ENCODE measurements around the gene NOC2L. TPM values are rescaled to one million over a fixed set of nuclear protein-coding genes. Genes with fewer than 3 reads are reported as not detected.
"Not testable (repeated sequence)": the region's sequence is repeated elsewhere in the genome, so short reads cannot be mapped to it uniquely, and the experiment has no call there.

Gene NOC2L
- total RNA-seq, 1 experiment from 2014 or later = 123 TPM

DNA sequence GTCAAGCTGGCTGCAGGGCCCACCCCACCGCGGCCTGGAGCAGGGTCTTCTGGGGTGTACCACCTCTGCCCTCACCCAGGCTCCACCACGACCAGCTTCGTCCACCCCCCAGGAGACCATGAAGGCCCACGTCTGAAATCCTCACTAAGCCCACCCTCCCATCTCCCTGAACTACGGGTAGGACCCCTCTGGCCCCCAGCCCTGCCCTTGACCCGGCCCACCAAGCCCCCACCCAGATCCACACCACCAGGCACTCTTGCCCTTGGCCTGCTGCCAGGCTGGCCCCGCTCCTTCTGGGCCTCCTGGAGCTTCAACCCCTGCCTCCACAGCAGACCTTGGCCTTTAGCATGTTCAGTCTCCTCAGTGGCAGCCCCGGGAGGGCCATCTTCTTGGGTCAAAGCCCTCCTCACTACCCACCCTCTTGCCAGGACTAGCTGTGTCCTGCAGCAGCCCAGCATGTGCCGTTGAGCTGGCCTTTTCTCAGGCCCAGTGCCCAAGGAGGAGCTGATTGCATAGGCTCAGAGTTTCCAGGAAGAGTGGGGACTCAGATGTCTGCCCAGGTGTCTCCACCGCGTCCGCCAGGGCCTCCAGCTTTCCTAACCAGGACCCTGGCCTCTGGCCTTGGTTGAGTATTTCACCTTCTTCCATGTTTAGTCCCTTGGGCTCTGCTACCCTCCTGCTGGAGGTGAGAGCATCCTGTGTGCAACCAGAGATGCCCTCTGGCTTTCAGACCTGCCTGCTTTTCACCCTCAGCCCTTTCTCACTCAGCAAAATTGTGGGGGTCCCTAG is 53.1 kb downstream of the NOC2L start:
- in situ Hi-C loops (cut with HindIII; ENCODE audit: low pct_unique_long_range_greater_than_20kb, low sequenced_read_pairs) = no loop called here
- no peak for DNase-seq (ENCODE audit: low read depth, low spot score)

DNA sequence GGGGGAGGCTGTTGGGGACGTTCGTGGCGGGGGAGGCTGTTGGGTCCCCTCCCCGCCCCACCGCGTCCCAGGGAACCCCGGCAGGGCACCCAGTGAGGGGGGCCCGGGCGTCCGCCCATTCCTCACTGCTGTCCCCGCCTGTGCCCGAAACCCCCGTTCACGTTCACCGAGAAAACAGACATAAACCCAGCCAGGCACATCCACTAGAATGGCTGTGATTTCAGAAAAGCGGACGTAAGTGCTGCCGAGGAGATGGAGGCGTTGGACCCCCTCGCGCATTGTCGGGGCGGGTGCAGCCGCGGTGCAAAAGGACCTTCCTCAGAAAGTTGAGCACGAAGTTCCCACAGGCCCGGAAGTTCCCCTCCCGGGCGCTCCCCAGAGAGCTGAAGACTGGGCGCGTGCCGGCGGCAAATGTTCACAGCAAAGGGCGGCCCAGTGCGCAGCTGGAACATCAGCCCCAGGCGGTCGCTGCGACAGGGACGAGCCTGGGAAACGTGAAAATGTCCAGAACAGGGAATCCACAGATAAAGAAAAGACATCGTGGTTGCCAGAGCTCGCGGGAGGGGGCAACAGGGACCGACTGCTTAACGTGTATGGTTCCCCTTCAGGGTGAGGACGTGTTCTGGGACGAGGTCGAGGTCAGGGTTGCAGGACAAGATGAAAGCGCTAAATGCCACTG is 53.8 kb downstream of the NOC2L start:
- no peak for DNase-seq (ENCODE audit: low read depth, low spot score)
- in situ Hi-C loops (cut with HindIII; ENCODE audit: low pct_unique_long_range_greater_than_20kb, low sequenced_read_pairs) = no loop called here

DNA sequence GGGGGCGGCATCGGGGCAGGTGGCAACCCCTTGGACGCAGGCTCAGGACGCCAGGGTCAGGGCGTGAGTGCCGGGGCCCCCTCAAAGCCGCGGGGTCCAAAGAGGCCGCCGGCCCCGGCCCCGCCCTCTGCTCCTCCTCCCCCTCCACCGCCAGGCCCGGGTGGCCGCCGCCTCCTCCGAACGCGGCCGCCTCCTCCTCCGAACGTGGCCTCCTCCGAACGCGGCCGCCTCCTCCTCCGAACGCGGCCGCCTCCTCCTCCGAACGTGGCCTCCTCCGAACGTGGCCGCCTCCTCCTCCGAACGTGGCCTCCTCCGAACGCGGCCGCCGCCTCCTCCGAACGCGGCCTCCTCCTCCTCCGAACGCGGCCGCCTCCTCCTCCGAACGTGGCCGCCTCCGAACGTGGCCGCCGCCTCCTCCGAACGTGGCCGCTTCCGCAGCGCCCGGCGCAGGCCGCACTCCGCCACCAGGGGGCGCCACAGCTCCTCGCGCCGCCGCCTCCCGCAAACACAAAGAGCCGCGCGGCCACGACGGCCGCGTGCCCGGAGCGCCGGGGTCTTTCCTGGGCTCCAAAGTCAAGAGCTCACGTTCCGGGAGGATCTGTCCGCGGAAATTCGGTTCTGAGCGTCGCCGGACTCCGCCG is 54.6 kb downstream of the NOC2L start:
- in situ Hi-C loops (cut with HindIII; ENCODE audit: low pct_unique_long_range_greater_than_20kb, low sequenced_read_pairs) = no loop called here
- peak; percentile 65 for DNase-seq (ENCODE audit: low read depth, low spot score)

DNA sequence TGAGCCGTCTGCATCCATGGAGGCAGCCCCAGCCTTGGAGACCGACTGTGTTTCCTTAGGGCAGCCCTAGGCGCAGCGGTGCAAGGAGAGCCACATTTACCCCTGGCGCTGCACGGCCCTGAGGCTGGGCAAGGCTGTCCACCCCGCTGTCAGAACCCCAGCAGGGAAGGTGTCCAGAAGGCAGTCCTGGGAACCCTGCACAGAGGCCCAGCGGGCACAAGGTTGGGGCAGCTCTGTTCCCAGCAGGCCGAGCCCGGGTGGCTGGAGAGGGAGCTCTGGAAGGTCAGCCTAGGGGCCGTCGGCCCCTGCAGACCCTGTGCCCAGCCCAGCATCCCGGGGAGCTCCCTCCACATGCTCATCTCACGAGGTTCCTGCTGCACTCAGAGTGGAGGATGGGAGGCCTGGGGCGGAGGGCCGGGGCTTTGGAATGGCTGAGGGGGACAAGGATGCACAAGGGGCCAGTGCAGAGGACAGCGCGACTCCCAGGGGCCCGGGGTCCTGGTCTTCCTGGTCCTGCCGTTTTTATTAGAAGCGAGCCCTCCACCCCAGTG is 55.3 kb downstream of the NOC2L start:
- no peak for DNase-seq (ENCODE audit: low read depth, low spot score)
- in situ Hi-C loops (cut with HindIII; ENCODE audit: low pct_unique_long_range_greater_than_20kb, low sequenced_read_pairs) = no loop called here

DNA sequence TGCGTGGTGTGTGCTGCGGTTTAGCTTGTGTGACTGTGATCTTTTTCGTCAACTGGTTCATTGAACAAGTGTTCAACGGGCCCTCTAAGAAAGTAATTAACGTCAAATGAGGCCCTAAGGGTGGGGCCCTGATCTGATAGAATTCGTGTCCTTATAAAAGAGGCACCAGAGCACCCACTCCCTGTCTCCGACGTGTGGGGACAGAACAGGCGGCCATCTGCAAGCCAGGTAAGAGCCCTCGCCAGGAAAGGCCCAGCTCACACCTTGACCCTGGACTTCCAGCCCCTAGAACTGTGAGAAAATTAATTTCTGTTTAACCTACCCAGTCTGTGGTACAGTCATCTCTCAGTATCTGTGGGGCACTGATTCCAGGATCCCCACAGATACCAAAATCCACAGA is 55.8 kb downstream of the NOC2L start:
- DNase-seq (ENCODE audit: low read depth, low spot score) = no peak
- in situ Hi-C loops (cut with HindIII; ENCODE audit: low pct_unique_long_range_greater_than_20kb, low sequenced_read_pairs) = no loop called here

DNA sequence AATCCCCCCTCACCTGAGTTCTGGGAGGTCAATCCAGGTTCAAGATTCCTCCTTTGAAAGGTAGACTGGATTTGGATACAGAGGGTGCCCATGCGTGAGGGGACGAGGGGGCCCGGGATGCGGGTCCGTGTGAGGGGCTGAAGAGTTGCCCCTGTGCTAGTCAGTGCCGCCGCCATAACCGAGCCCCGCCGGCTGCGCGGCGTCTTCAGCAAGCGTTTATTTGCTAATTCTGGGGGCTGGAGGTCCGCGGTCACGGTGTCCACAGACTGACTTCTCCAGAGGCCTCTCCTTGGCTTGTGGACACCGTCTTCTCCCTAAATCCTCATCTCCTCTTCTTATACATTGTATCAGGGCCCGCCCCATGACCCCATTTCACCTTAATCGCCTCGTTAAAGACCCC is 56.3 kb downstream of the NOC2L start:
- in situ Hi-C loops (cut with HindIII; ENCODE audit: low pct_unique_long_range_greater_than_20kb, low sequenced_read_pairs) = no loop called here
- DNase-seq (ENCODE audit: low read depth, low spot score) = no peak

DNA sequence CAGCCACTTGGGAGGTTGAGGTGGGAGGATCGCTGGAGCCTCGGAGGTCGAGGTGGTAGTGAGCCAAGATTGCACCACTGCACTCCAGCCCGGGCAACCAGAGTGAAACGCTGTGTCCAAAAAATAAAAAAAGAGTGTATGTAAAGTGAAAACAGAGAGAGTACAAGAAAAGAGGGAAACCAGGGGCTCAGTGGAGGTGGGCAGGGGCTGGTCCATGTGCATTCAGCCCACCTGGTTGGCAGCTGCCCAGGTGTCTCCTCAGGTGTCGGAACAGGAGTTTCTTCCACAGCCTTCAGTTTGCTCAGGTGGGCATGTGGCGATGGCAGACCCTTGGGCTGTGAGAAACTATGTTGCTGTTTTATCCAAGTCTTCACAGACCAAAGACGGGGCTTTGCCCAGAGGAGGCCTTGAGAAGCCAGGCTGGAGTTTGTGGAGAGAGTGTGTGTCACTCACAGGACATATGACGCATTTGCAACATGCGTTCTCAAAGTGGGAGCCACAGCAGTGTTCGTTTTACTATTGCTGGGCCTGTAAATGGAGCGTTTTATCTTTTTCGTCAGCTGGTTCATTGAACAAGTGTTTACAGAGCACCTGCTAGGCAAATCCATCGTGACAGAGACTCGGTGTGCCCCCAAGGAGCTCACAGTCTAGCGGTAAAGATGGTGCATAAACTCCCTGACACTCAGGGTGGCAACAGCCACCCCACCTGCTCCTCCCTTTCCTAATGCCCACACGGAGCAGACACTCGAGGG is 57.8 kb downstream of the NOC2L start:
- no peak for DNase-seq (ENCODE audit: low read depth, low spot score)
- in situ Hi-C loops (cut with HindIII; ENCODE audit: low pct_unique_long_range_greater_than_20kb, low sequenced_read_pairs) = no loop called here

DNA sequence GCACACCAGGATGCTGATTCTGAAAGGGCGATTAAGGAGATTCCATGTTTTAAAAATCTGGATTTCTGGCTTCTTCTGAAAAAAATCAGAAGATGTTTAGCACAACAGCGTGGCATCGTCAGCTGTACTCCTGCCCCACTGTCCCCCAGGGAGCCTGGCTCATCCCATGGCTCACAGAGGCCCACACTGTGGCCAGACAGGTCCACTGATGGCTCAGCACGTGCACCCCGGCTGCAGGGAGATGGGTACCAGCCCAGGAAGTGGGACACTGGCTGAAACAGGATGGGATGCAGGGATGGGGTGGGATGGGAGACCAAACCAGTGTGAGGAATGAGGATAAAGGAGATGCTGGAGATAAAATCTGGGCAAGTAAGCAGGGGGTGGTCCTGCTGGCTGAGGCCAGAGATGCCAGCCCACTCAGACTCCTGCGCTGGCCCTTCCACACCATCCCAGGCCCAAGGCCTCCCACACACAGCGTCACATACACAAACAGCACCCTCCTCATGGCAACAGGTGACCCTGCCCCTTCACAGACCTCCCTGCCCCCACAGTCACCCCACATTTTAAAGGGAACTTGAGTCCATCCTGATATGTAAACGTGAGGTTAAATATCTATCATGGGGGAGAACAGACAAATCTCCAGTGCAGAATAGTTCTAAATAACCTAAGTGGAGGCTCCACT is 59.3 kb downstream of the NOC2L start:
- DNase-seq (ENCODE audit: low read depth, low spot score) = no peak
- in situ Hi-C loops (cut with HindIII; ENCODE audit: low pct_unique_long_range_greater_than_20kb, low sequenced_read_pairs) = no loop called here

DNA sequence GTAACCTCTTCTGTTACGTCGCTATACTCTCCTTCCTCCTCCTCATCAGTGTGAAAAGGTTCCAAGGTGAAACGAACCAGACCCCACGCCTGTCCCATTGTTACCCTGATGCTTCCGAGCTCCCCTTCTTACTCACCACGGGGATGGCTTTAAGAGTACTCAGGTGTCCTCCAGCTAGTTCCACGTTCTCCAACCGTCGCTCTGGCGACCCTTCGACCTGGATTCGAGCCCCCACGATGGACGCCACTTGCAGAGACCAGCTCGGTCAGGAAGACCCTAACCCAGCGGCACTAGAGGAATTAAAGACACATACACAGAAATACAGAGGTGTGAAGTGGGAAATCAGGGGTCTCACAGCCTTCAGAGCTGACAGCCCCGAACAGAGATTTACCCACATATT is 61.1 kb downstream of the NOC2L start:
- in situ Hi-C loops (cut with HindIII; ENCODE audit: low pct_unique_long_range_greater_than_20kb, low sequenced_read_pairs); DNase-seq (ENCODE audit: low read depth, low spot score): not testable (repeated sequence)

DNA sequence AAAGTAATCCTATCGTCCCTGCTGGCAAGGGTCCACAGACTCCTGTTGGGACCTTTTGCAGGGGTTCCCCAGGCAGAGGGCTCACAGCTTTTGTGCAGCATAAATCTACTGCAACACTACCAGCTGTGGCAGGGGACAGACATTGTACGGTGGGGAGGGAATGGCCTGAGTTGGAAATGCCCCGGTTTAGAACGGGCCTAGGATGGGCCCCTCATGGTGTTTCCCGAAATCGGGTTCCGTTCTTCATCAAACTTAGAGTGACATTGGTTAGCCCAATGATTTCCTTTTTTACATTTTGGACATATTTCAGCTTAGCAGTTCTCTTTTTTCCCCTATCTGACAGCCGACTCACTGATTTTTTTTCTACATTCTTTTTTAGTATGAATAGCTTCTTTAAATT is 61.8 kb downstream of the NOC2L start:
- in situ Hi-C loops (cut with HindIII; ENCODE audit: low pct_unique_long_range_greater_than_20kb, low sequenced_read_pairs) = no loop called here
- DNase-seq (ENCODE audit: low read depth, low spot score) = no peak

Small RNA genes lying within 50 kb of the gene (small RNA-seq; reads per million reads assigned to genes)
- gene AL645608.3 (0 reads per million in 2 experiments), gene AL645608.4 (0 reads per million in 2 experiments)

Other genes with a start within 250 kb of the NOC2L start
- not detected in 2 replicates for gene SAMD11, start 35.3 kb downstream of the NOC2L start, total RNA-seq (2014; rRNA removed; shearing (Covaris generic))
- gene KLHL17, start 1.3 kb upstream of the NOC2L start, total RNA-seq (2014; rRNA removed; shearing (Covaris generic)) = 5.3 and 6.3 TPM in 2 replicates
- 0.03 and 0.11 TPM in 2 replicates for gene PLEKHN1, start 7.2 kb upstream of the NOC2L start, total RNA-seq (2014; rRNA removed; shearing (Covaris generic))
- 0.85 and 1.3 TPM in 2 replicates for gene PERM1, start 22.8 kb upstream of the NOC2L start, total RNA-seq (2014; rRNA removed; shearing (Covaris generic))
- gene HES4, start 40.8 kb upstream of the NOC2L start, total RNA-seq (2014; rRNA removed; shearing (Covaris generic)) = 4.8 and 8.4 TPM in 2 replicates
- gene ISG15, start 54.2 kb upstream of the NOC2L start, total RNA-seq (2014; rRNA removed; shearing (Covaris generic)) = 3.1 and 6.2 TPM in 2 replicates
- gene AGRN, start 60.9 kb upstream of the NOC2L start, total RNA-seq (2014; rRNA removed; shearing (Covaris generic)) = 21.3 and 23.0 TPM in 2 replicates
- gene RNF223, start 115.0 kb upstream of the NOC2L start, total RNA-seq (2014; rRNA removed; shearing (Covaris generic)) = not detected in 2 replicates
- gene C1orf159, start 156.8 kb upstream of the NOC2L start, total RNA-seq (2014; rRNA removed; shearing (Covaris generic)) = 9.4 and 10.0 TPM in 2 replicates
- gene TTLL10, start 214.6 kb upstream of the NOC2L start, total RNA-seq (2014; rRNA removed; shearing (Covaris generic)) = not detected in 2 replicates
- not detected in 2 replicates for gene TNFRSF18, start 247.3 kb upstream of the NOC2L start, total RNA-seq (2014; rRNA removed; shearing (Covaris generic))